Caco-2 (cell line): ENCODE data around the gene STARD3NL. TPM values are rescaled to one million over a fixed set of nuclear protein-coding genes. Genes with fewer than 3 reads are reported as not detected.

Experiments used
- BruUV-seq: library from RNA; stranded (reverse); fragments of 400-500 nt; replicated peaks from 2 replicates; lab custom pipeline; 2021; lab: Mats Ljungman, UMichigan
- CTCF ChIA-PET: fragments of 300-600 bp; sonication (Branson Sonifier 250); formaldehyde crosslinking; loops from one replicate; lab custom pipeline; 2022; ENCODE audit warnings: antibody characterized with exemption; lab: Charles Lee
- POLR2A ChIA-PET: fragments of 300-600 bp; sonication (Branson Sonifier 250); formaldehyde crosslinking; loops from one replicate; lab custom pipeline; 2022; ENCODE audit warnings: antibody characterized with exemption; lab: Charles Lee
- DNase-seq, 2 experiments: peaks; one replicate each; pipeline versions ENCODE4 v3.0.0 to v3.0.0-alpha.2; 2020 to 2022
- H3K27me3 ChIP-seq: replicated peaks from 2 replicates; pipeline ENCODE4 v1.6.0; 2011; ENCODE audit warnings: low read length; ENCODE audit not compliant: control insufficient read depth, insufficient read depth
- H3K36me3 ChIP-seq: 2 replicates; pipeline ENCODE4 v1.5.1; 2011; ENCODE audit warnings: low read length; ENCODE audit not compliant: control insufficient read depth, insufficient read depth
- H3K4me1 ChIP-seq: fragments of 250-450 bp; sonication (Bioruptor Pico); 2 replicates; pipeline ENCODE4 v1.5.1; 2020; ENCODE audit warnings: mild to moderate bottlenecking
- H3K4me3 ChIP-seq: 2 replicates; pipeline ENCODE4 v1.5.1; 2011; ENCODE audit warnings: low read depth, mild to moderate bottlenecking, control low read depth, low read length
- H3K9me3 ChIP-seq: fragments of 250-450 bp; sonication (Bioruptor Pico); 2 replicates; pipeline ENCODE4 v1.5.1; 2020; ENCODE audit warnings: mild to moderate bottlenecking, moderate library complexity
- H3K27ac Mint-ChIP-seq: one replicate; pipeline ENCODE4 v1.8.0; 2022; ENCODE audit warnings: mixed read lengths; ENCODE audit not compliant: unreplicated experiment
- H3K27me3 Mint-ChIP-seq: one replicate; pipeline ENCODE4 v1.8.0; 2022; ENCODE audit warnings: mixed read lengths; ENCODE audit not compliant: insufficient read depth, unreplicated experiment
- H3K36me3 Mint-ChIP-seq: one replicate; pipeline ENCODE4 v1.8.0; 2022; ENCODE audit warnings: mild to moderate bottlenecking, mixed read lengths; ENCODE audit not compliant: insufficient read depth, unreplicated experiment
- H3K4me1 Mint-ChIP-seq: one replicate; pipeline ENCODE4 v1.8.0; 2022; ENCODE audit warnings: low read depth, mixed read lengths; ENCODE audit not compliant: unreplicated experiment
- H3K4me3 Mint-ChIP-seq: one replicate; pipeline ENCODE4 v1.8.0; 2022; ENCODE audit warnings: mild to moderate bottlenecking, moderate library complexity, mixed read lengths; ENCODE audit not compliant: unreplicated experiment
- H3K9me3 Mint-ChIP-seq: one replicate; pipeline ENCODE4 v1.8.0; 2022; ENCODE audit warnings: mixed read lengths; ENCODE audit not compliant: unreplicated experiment
- CTCF ChIP-seq, 2 experiments: fragments of 200-600 bp in 1 of 2; IDR thresholded peaks; 1 replicate in 1 of 2; 2 replicates in 1 of 2; pipeline versions ENCODE4 v1.5.1 to v1.8.0; 2011 to 2022; ENCODE audit warnings: antibody characterized with exemption in 1 of 2, control low read depth in 1 of 2, inconsistent platforms in 1 of 2, low read depth in 1 of 2, low read length in 1 of 2, mild to moderate bottlenecking in 1 of 2, moderate library complexity in 1 of 2; ENCODE audit not compliant: insufficient read depth in 1 of 2, severe bottlenecking in 1 of 2, unreplicated experiment in 1 of 2
- intact Hi-C: fragments of 100-400 bp; cut with micrococcal nuclease; formaldehyde crosslinking; loops from one replicate; pipeline ENCODE4 v1.10.0; 2022; ENCODE audit not compliant: unreplicated experiment
- total RNA-seq: library from RNA; stranded (reverse); gene quantifications from 2 replicates; pipeline ENCODE4 v1.2.3, GENCODE V29; 2022

Gene STARD3NL
- total RNA-seq, 1 experiment from 2014 or later = 32.6 TPM

DNA sequence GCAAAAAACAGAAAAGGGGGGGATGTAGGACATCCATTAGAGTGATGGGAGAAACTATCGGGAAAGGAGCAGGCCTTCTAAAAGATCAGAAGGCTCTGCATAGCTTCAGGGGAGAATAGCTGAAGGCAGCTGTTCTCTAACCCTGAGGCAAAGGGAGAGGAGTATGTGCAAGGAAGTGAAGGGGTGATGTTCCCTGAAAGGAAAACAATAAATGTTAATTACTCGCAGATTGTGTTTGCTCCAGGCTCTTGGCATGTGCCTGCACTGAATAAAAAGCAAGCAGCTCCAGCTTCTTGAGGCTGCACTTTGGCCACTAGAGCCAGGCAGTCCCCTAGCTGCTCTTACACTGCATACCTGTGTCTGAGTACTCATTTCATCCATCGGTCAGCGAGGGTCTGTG is 14.4 kb upstream of the STARD3NL start:
- Mint-ChIP-seq H3K27me3 (peaks cover 2% of the 10 kb centered on the region), H3K9me3 (peaks cover 35% of the 10 kb centered on the region), H3K4me1 (peaks cover 12% of the 10 kb centered on the region), H3K36me3 (no peaks in the 10 kb centered on the region), H3K27ac (no peak overlapping the region), H3K4me3 (no peak overlapping the region)
- no peak for TF ChIP-seq CTCF (IDR thresholded peaks at IDR 0.05; ENCODE audit: insufficient read depth in 1 of 2, low read depth in 1 of 2, low read length in 1 of 2, severe bottlenecking in 1 of 2, unreplicated experiment in 1 of 2)
- Histone ChIP-seq H3K4me1 (peaks cover 10% of the 10 kb centered on the region), H3K4me3 (no peak overlapping the region), H3K9me3 (no peaks in the 10 kb centered on the region), H3K27me3 (no peaks in the 10 kb centered on the region), H3K36me3 (no peaks in the 10 kb centered on the region)
- DNase-seq = no peak
- ChIA-PET CTCF (no interaction called here), POLR2A (no interaction called here)
- intact Hi-C loops = no loop called here
- BruUV-seq = no TSS peak

- no peak overlapping the region for H3K27ac Mint-ChIP-seq
- Histone ChIP-seq H3K9me3 (0 out of 2 replicates have a peak, but pooled peaks cover 3% of the 10 kb centered on the region), H3K4me1 (no peaks in the 10 kb centered on the region), H3K4me3 (no peak overlapping the region), H3K27me3 (no peaks in the 10 kb centered on the region), H3K36me3 (no peaks in the 10 kb centered on the region)
- no peak for TF ChIP-seq CTCF (IDR thresholded peaks at IDR 0.05; ENCODE audit: insufficient read depth in 1 of 2, low read depth in 1 of 2, low read length in 1 of 2, severe bottlenecking in 1 of 2, unreplicated experiment in 1 of 2)
- ChIA-PET CTCF (no interaction called here), POLR2A (no interaction called here)
- no peak for DNase-seq
- no peaks in the 10 kb centered on the region for H3K36me3 Mint-ChIP-seq
- no peak overlapping the region for H3K4me3 Mint-ChIP-seq
- H3K4me1 Mint-ChIP-seq = no peaks in the 10 kb centered on the region
- peaks cover 2% of the 10 kb centered on the region for H3K9me3 Mint-ChIP-seq
- BruUV-seq = no TSS peak
- intact Hi-C loops = no loop called here
- H3K27me3 Mint-ChIP-seq = peaks cover 8% of the 10 kb centered on the region
Measured at GRCh38 chr7:38168890-38169570, 9.0 kb upstream of the STARD3NL start.

DNA sequence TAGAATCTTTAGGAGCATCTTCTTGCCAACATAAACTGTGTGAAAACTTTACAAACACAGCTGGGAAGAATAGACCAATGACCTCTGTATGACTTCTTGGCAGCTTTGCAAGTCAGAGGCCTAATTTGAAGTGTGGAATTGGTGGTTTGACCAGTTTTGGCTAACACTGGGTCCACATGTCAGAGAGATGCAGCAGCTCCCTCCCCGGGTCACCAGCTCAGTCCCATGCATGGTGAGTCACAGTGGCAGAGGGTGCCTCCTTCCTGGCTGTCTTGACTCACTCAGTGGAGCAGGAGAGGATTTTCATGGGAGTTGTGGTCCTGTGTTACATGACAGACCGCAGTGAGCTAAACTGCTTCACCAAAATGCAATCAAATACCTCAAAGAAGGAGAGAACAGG is 8.2 kb upstream of the STARD3NL start:
- Mint-ChIP-seq H3K27ac (no peak overlapping the region), H3K36me3 (no peaks in the 10 kb centered on the region), H3K9me3 (no peaks in the 10 kb centered on the region), H3K4me1 (no peaks in the 10 kb centered on the region), H3K4me3 (no peak overlapping the region), H3K27me3 (peaks cover 10% of the 10 kb centered on the region)
- no TSS peak for BruUV-seq
- Histone ChIP-seq H3K9me3 (0 out of 2 replicates have a peak, but pooled peaks cover 3% of the 10 kb centered on the region), H3K36me3 (no peaks in the 10 kb centered on the region), H3K4me3 (no peak overlapping the region), H3K4me1 (no peaks in the 10 kb centered on the region), H3K27me3 (no peaks in the 10 kb centered on the region)
- POLR2A ChIA-PET = no interaction called here
- CTCF ChIA-PET = no interaction called here
- no peak for TF ChIP-seq CTCF (IDR thresholded peaks at IDR 0.05; ENCODE audit: insufficient read depth in 1 of 2, low read depth in 1 of 2, low read length in 1 of 2, severe bottlenecking in 1 of 2, unreplicated experiment in 1 of 2)
- DNase-seq = no peak
- intact Hi-C loops = no loop called here
